Tongue (tissue), 2 donors: ENCODE results near the gene MEIS2. TPM values are rescaled to one million over a fixed set of nuclear protein-coding genes. Genes with fewer than 3 reads are reported as not detected.

ENCODE experiments used
- DNase-seq: peaks from one replicate; pipeline ENCODE4 v3.0.0-alpha.2; 2015
- total RNA-seq: library from RNA; depleted of rRNA; stranded (reverse); fragments of >200 nt; gene quantifications from one replicate; pipeline ENCODE4 v1.2.3, GENCODE V29; 2014

Gene MEIS2
- total RNA-seq, 1 donor from 2014 or later = 42.1 TPM

GRCh38 chr15:36894075-36894474 is 206.3 kb downstream of the MEIS2 start:
- DNase-seq = no peak

- DNase-seq = no peak
Observed at GRCh38 chr15:36893276-36893675, 207.1 kb downstream of the MEIS2 start.

- DNase-seq = peak; percentile 48
Observed at GRCh38 chr15:36888011-36888992, 212.0 kb downstream of the MEIS2 start.

GRCh38 chr15:36887214-36887961 is 213.0 kb downstream of the MEIS2 start:
- peak; percentile 45 for DNase-seq

- DNase-seq = no peak
Observed at GRCh38 chr15:36886701-36887100, 213.6 kb downstream of the MEIS2 start.

- DNase-seq = no peak
Observed at GRCh38 chr15:36886191-36886590, 214.2 kb downstream of the MEIS2 start.

GRCh38 chr15:36885771-36886170 is 214.6 kb downstream of the MEIS2 start:
- DNase-seq = no peak

GRCh38 chr15:36884936-36885635 is 215.3 kb downstream of the MEIS2 start:
- DNase-seq = no peak

- DNase-seq = peak; percentile 17
Observed at GRCh38 chr15:36884518-36884875, 215.9 kb downstream of the MEIS2 start.

GRCh38 chr15:36883713-36884517 is 216.4 kb downstream of the MEIS2 start:
- peak; percentile 97 for DNase-seq

- DNase-seq = peak; percentile 37
Observed at GRCh38 chr15:36882487-36883131, 217.7 kb downstream of the MEIS2 start.

- no peak for DNase-seq
Observed at GRCh38 chr15:36882056-36882455, 218.3 kb downstream of the MEIS2 start.

- peak; percentile 26 for DNase-seq
Observed at GRCh38 chr15:36881516-36881915, 218.8 kb downstream of the MEIS2 start.

- peak; percentile 16 for DNase-seq
Observed at GRCh38 chr15:36880913-36881460, 219.4 kb downstream of the MEIS2 start.

- peak; percentile 34 for DNase-seq
Observed at GRCh38 chr15:36880224-36880912, 220.0 kb downstream of the MEIS2 start.

- peak; percentile 17 for DNase-seq
Observed at GRCh38 chr15:36879568-36880222, 220.7 kb downstream of the MEIS2 start.

- no peak for DNase-seq
Observed at GRCh38 chr15:36878684-36879262, 221.6 kb downstream of the MEIS2 start.

GRCh38 chr15:36877796-36878683 is 222.3 kb downstream of the MEIS2 start:
- DNase-seq = no peak
